Neural progenitor cell (in vitro differentiated cells): ENCODE measurements around the gene TAS2R41. TPM values are rescaled to one million over a fixed set of nuclear protein-coding genes. Genes with fewer than 3 reads are reported as not detected.

ENCODE experiments used
- DNase-seq: peaks from one replicate; pipeline ENCODE4 v3.0.0-alpha.2; 2016; ENCODE audit warnings: low spot score
- H2AFZ ChIP-seq: fragments of 200-600 bp; sonication (generic); replicated peaks from 2 replicates; pipeline ENCODE4 v1.6.1; 2016; ENCODE audit warnings: antibody characterized with exemption
- H3F3A ChIP-seq: fragments of 200-600 bp; sonication (generic); 2 replicates; pipeline ENCODE4 v1.6.1; 2016; ENCODE audit warnings: antibody characterized with exemption, low read depth
- H3K27ac ChIP-seq: fragments of 200-600 bp; sonication (generic); 2 replicates; pipeline ENCODE4 v1.5.1; 2016; ENCODE audit warnings: mild to moderate bottlenecking
- H3K27me3 ChIP-seq: fragments of 200-600 bp; sonication (generic); 2 replicates; pipeline ENCODE4 v1.6.1; 2016; ENCODE audit warnings: mild to moderate bottlenecking, moderate library complexity
- H3K36me3 ChIP-seq: fragments of 200-600 bp; sonication (generic); 2 replicates; pipeline ENCODE4 v1.5.1; 2016
- H3K4me1 ChIP-seq: fragments of 200-600 bp; sonication (generic); 2 replicates; pipeline ENCODE4 v1.6.1; 2016; ENCODE audit warnings: mixed run types
- H3K4me2 ChIP-seq: fragments of 200-600 bp; sonication (generic); 2 replicates; pipeline ENCODE4 v1.6.1; 2016
- H3K4me3 ChIP-seq: fragments of 200-600 bp; sonication (generic); 2 replicates; pipeline ENCODE4 v1.5.1; 2016
- H3K79me2 ChIP-seq: fragments of 200-600 bp; sonication (generic); 2 replicates; pipeline ENCODE4 v1.6.1; 2016; ENCODE audit warnings: low read depth
- H3K9ac ChIP-seq: fragments of 200-600 bp; sonication (generic); 2 replicates; pipeline ENCODE4 v1.6.1; 2016
- H3K9me3 ChIP-seq: fragments of 200-600 bp; sonication (generic); 2 replicates; pipeline ENCODE4 v1.5.1; 2016; ENCODE audit warnings: low read depth
- H4K20me1 ChIP-seq: fragments of 200-600 bp; sonication (generic); 2 replicates; pipeline ENCODE4 v1.6.1; 2016; ENCODE audit warnings: low read depth
- H3K27ac Mint-ChIP-seq: 3 replicates; pipeline ENCODE4 v1.8.0; 2021; ENCODE audit warnings: mixed read lengths
- H3K27me3 Mint-ChIP-seq: 2 replicates; pipeline ENCODE4 v1.8.0; 2022; ENCODE audit warnings: low read depth, mild to moderate bottlenecking, inconsistent platforms, moderate library complexity, mixed read lengths; ENCODE audit not compliant: insufficient read depth
- H3K36me3 Mint-ChIP-seq: 3 replicates; pipeline ENCODE4 v1.8.0; 2021; ENCODE audit warnings: mixed read lengths
- H3K4me1 Mint-ChIP-seq: 3 replicates; pipeline ENCODE4 v1.8.0; 2021; ENCODE audit warnings: mixed read lengths
- H3K4me3 Mint-ChIP-seq: 3 replicates; pipeline ENCODE4 v1.8.0; 2021; ENCODE audit warnings: mild to moderate bottlenecking, moderate library complexity, mixed read lengths
- H3K9me3 Mint-ChIP-seq: 3 replicates; pipeline ENCODE4 v1.8.0; 2020; ENCODE audit warnings: mixed read lengths
- EZH2 ChIP-seq: fragments of 200-600 bp; sonication (generic); IDR thresholded peaks from 2 replicates; pipeline ENCODE4 v1.6.1; 2017; ENCODE audit warnings: antibody characterized with exemption, mild to moderate bottlenecking, moderate library complexity
- EZH2phosphoT487 ChIP-seq: fragments of 200-600 bp; sonication (generic); IDR thresholded peaks from 2 replicates; pipeline ENCODE4 v1.6.1; 2017; ENCODE audit warnings: antibody characterized with exemption
- total RNA-seq: library from RNA; depleted of rRNA; stranded (reverse); fragments of >200 nt; gene quantifications from 2 replicates; pipeline ENCODE4 v1.2.3, GENCODE V29; 2015; ENCODE audit warnings: low replicate concordance
- TF ChIP-seq, protein P1 (sequence below): fragments of 200-600 bp; sonication (generic); IDR thresholded peaks from 2 replicates; pipeline ENCODE4 v1.5.1; 2017; ENCODE audit warnings: antibody characterized with exemption, mild to moderate bottlenecking

Gene TAS2R41
- total RNA-seq, 1 donor from 2014 or later = not detected

- TF ChIP-seq EZH2phosphoT487 = no peak
- TF ChIP-seq, protein P1, sequence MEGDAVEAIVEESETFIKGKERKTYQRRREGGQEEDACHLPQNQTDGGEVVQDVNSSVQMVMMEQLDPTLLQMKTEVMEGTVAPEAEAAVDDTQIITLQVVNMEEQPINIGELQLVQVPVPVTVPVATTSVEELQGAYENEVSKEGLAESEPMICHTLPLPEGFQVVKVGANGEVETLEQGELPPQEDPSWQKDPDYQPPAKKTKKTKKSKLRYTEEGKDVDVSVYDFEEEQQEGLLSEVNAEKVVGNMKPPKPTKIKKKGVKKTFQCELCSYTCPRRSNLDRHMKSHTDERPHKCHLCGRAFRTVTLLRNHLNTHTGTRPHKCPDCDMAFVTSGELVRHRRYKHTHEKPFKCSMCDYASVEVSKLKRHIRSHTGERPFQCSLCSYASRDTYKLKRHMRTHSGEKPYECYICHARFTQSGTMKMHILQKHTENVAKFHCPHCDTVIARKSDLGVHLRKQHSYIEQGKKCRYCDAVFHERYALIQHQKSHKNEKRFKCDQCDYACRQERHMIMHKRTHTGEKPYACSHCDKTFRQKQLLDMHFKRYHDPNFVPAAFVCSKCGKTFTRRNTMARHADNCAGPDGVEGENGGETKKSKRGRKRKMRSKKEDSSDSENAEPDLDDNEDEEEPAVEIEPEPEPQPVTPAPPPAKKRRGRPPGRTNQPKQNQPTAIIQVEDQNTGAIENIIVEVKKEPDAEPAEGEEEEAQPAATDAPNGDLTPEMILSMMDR = no peak
- TF ChIP-seq EZH2 = no peak
- Histone ChIP-seq H3K4me1 (no peaks in the 10 kb centered on the region), H3K4me3 (no peak overlapping the region), H3K79me2 (no peaks in the 10 kb centered on the region), H3K9me3 (no peaks in the 10 kb centered on the region), H3K36me3 (no peaks in the 10 kb centered on the region), H3F3A (no peaks in the 10 kb centered on the region), H4K20me1 (no peaks in the 10 kb centered on the region), H3K27me3 (no peaks in the 10 kb centered on the region), H2AFZ (no peak overlapping the region), H3K4me2 (no peak overlapping the region), H3K27ac (no peak overlapping the region), H3K9ac (no peak overlapping the region)
- Mint-ChIP-seq H3K4me1 (peaks cover 16% of the 10 kb centered on the region), H3K27ac (no peak overlapping the region), H3K9me3 (peaks cover 4% of the 10 kb centered on the region), H3K36me3 (no peaks in the 10 kb centered on the region), H3K27me3 (peaks cover 6% of the 10 kb centered on the region), H3K4me3 (no peak overlapping the region)
- DNase-seq = no peak
Observed at GRCh38 chr7:143504937-143505297, 27.2 kb downstream of the TAS2R41 start.

GRCh38 chr7:143505838-143506237, 28.2 kb downstream of the TAS2R41 start:
- Histone ChIP-seq H3K9me3 (no peaks in the 10 kb centered on the region), H3K27ac (no peak overlapping the region), H3F3A (no peaks in the 10 kb centered on the region), H2AFZ (no peak overlapping the region), H3K27me3 (no peaks in the 10 kb centered on the region), H3K79me2 (no peaks in the 10 kb centered on the region), H4K20me1 (no peaks in the 10 kb centered on the region), H3K4me1 (no peaks in the 10 kb centered on the region), H3K4me3 (no peak overlapping the region), H3K4me2 (no peak overlapping the region), H3K36me3 (no peaks in the 10 kb centered on the region), H3K9ac (no peak overlapping the region)
- Mint-ChIP-seq H3K27ac (no peak overlapping the region), H3K9me3 (peaks cover 5% of the 10 kb centered on the region), H3K4me3 (no peak overlapping the region), H3K36me3 (no peaks in the 10 kb centered on the region), H3K27me3 (peaks cover 6% of the 10 kb centered on the region), H3K4me1 (peaks cover 11% of the 10 kb centered on the region)
- no peak for DNase-seq
- TF ChIP-seq EZH2 (no peak), EZH2phosphoT487 (no peak)
- TF ChIP-seq, protein P1 = no peak

GRCh38 chr7:143507094-143507518, 29.4 kb downstream of the TAS2R41 start:
- H3K27ac Mint-ChIP-seq = no peak overlapping the region
- Histone ChIP-seq H3K27me3 (no peaks in the 10 kb centered on the region), H3K4me1 (no peaks in the 10 kb centered on the region), H3K9ac (no peak overlapping the region), H4K20me1 (no peaks in the 10 kb centered on the region), H3K4me3 (no peak overlapping the region), H3K4me2 (no peak overlapping the region), H2AFZ (no peak overlapping the region), H3F3A (no peaks in the 10 kb centered on the region), H3K79me2 (no peaks in the 10 kb centered on the region), H3K27ac (no peak overlapping the region), H3K9me3 (no peaks in the 10 kb centered on the region), H3K36me3 (no peaks in the 10 kb centered on the region)
- no peak overlapping the region for H3K4me3 Mint-ChIP-seq
- no peaks in the 10 kb centered on the region for H3K36me3 Mint-ChIP-seq
- peaks cover 3% of the 10 kb centered on the region for H3K27me3 Mint-ChIP-seq
- no peak for TF ChIP-seq EZH2
- TF ChIP-seq, protein P1 = no peak
- no peak for DNase-seq
- peaks cover 5% of the 10 kb centered on the region for H3K9me3 Mint-ChIP-seq
- peaks cover 11% of the 10 kb centered on the region for H3K4me1 Mint-ChIP-seq
